Measurements from ENCODE around the gene TAF1B. TPM values are rescaled to one million over a fixed set of nuclear protein-coding genes. Genes with fewer than 3 reads are reported as not detected.
A peak's percentile ranks its signal among the peaks of the same experiment; 100 is the strongest.

TAF1B gene
- total RNA-seq, 1 donor from 2014 or later = 28.2 TPM

DNA sequence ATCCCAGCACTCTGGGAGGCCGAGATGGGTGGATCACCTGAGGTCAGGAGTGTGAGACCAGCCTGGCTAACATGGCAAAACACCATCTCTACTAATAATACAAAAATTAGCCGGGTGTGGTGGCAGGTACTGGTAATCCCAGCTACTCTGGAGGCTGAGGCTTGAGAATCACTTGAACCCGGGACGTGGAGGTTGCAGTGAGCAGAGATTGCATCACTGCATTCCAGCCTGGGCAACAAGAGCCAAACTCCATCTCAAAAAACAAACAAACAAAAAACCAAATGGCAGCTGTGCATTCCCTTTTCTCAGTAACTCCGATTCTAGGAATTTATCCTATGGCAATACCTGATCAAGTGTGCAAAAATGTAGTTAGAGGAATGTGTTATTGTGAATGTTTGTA lies 103.5 kb downstream of the TAF1B start:
- no peak overlapping the region for H3K4me3 Mint-ChIP-seq
- H3K27ac Mint-ChIP-seq = no peak overlapping the region
- no peak for DNase-seq (ENCODE audit: low spot score in 2 of 2, unreplicated experiment in 2 of 2)
- TF ChIP-seq, protein P1, sequence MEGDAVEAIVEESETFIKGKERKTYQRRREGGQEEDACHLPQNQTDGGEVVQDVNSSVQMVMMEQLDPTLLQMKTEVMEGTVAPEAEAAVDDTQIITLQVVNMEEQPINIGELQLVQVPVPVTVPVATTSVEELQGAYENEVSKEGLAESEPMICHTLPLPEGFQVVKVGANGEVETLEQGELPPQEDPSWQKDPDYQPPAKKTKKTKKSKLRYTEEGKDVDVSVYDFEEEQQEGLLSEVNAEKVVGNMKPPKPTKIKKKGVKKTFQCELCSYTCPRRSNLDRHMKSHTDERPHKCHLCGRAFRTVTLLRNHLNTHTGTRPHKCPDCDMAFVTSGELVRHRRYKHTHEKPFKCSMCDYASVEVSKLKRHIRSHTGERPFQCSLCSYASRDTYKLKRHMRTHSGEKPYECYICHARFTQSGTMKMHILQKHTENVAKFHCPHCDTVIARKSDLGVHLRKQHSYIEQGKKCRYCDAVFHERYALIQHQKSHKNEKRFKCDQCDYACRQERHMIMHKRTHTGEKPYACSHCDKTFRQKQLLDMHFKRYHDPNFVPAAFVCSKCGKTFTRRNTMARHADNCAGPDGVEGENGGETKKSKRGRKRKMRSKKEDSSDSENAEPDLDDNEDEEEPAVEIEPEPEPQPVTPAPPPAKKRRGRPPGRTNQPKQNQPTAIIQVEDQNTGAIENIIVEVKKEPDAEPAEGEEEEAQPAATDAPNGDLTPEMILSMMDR (IDR thresholded peaks at IDR 0.05; ENCODE audit: unreplicated experiment) = no peak
- no peaks in the 10 kb centered on the region for H3K9me3 Mint-ChIP-seq
- H3K36me3 Mint-ChIP-seq = no peaks in the 10 kb centered on the region
- peaks cover 30% of the 10 kb centered on the region for H3K27me3 Mint-ChIP-seq (ENCODE audit: low read depth)
- peaks cover 13% of the 10 kb centered on the region for H3K4me1 Mint-ChIP-seq

DNA sequence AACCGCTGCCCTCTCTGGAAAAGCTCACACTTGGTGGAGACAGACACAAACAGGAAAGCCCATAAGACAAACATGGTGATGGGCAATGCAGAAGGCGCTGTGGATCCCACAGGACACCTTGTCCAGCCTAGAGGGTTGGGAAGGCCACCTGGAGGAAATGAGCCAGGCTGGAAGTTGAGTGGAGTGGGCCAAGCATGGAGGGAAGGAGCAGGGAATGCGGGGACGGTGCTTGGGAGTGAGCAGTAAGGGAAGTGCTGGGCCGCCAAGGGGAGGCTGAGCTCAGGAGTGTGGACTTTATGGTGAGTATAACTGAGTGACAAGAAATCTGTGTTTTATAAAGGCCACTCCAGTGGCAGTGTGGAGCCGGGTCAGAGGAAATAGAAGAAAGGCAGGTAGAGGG lies 105.4 kb downstream of the TAF1B start:
- Mint-ChIP-seq H3K9me3 (no peaks in the 10 kb centered on the region), H3K27ac (no peak overlapping the region), H3K4me3 (peak overlapping the region; percentile 26), H3K36me3 (no peaks in the 10 kb centered on the region), H3K4me1 (peaks cover 17% of the 10 kb centered on the region), H3K27me3 (ENCODE audit: low read depth) (peaks cover 45% of the 10 kb centered on the region)
- DNase-seq (ENCODE audit: low spot score in 2 of 2, unreplicated experiment in 2 of 2) = no peak
- TF ChIP-seq, protein P1 (IDR thresholded peaks at IDR 0.05; ENCODE audit: unreplicated experiment) = no peak

DNA sequence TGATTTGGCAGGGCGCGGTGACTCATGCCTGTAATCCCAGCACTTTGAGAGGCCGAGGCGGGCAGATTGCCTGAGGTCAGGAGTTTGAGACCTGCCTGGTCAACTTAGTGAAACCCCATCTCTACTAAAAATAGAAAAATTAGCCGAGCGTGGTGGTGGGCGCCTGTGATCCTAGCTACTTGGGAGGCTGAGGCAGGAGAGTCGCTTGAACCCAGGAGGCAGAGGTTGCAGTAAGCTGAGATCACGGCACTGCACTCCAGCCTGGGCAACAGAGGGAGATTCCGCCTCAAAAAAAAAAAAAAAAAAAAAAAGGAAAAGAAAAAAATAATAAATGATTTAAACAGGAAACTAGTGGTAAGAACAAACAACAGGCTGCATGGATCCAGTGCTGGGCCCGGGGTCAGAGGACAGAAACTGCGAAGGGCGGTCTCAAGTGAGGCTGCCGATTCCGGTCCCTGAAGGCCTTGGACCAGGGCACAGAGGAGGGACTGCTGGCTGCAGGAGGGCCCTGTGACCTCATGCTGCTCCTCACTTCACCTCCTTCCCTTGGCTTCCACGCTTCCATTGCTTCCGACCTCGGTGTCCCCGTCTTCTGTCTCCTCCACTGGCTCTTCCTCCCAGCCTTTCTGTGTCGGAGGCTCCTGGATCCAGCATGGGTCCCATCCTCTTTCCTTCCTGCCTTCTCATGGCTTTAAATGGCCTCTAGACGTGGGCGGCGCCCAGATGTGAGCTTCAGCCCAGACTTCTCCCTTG lies 106.1 kb downstream of the TAF1B start:
- Mint-ChIP-seq H3K36me3 (no peaks in the 10 kb centered on the region), H3K4me3 (peak overlapping the region; percentile 78), H3K4me1 (peaks cover 24% of the 10 kb centered on the region), H3K27me3 (ENCODE audit: low read depth) (peaks cover 48% of the 10 kb centered on the region), H3K27ac (no peak overlapping the region), H3K9me3 (no peaks in the 10 kb centered on the region)
- TF ChIP-seq, protein P1 (IDR thresholded peaks at IDR 0.05; ENCODE audit: unreplicated experiment) = no peak
- DNase-seq (ENCODE audit: low spot score in 2 of 2, unreplicated experiment in 2 of 2) = no peak

DNA sequence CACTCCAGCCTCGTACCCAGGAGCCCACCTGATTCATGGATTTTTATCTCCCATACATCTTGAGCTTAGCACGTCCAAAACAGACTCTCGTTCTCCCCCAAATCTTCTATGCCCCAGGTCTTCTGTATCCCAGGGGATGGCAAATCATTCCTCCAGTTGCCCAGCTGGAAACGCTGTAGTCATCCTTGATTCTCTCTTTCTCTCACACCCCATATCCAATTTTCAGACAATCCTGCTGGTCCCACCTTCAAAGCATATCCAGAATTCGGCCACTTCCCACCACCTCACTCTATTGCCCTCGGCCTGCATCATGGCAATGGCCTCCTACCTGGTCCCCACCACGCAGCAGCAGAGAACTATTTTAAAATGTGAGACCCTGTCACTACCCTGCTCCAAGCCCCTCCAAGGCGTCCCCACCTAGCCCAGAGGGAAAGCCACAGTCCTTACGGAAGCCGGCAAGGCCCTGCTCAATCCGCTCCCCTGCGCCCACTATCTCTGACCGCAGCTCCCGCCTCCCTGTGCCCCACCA lies 106.8 kb downstream of the TAF1B start:
- no peak for DNase-seq (ENCODE audit: low spot score in 2 of 2, unreplicated experiment in 2 of 2)
- Mint-ChIP-seq H3K36me3 (no peaks in the 10 kb centered on the region), H3K4me1 (peaks cover 28% of the 10 kb centered on the region), H3K9me3 (no peaks in the 10 kb centered on the region), H3K4me3 (peak overlapping the region; percentile 78), H3K27ac (no peak overlapping the region), H3K27me3 (ENCODE audit: low read depth) (peaks cover 50% of the 10 kb centered on the region)
- TF ChIP-seq, protein P1 (IDR thresholded peaks at IDR 0.05; ENCODE audit: unreplicated experiment) = no peak

DNA sequence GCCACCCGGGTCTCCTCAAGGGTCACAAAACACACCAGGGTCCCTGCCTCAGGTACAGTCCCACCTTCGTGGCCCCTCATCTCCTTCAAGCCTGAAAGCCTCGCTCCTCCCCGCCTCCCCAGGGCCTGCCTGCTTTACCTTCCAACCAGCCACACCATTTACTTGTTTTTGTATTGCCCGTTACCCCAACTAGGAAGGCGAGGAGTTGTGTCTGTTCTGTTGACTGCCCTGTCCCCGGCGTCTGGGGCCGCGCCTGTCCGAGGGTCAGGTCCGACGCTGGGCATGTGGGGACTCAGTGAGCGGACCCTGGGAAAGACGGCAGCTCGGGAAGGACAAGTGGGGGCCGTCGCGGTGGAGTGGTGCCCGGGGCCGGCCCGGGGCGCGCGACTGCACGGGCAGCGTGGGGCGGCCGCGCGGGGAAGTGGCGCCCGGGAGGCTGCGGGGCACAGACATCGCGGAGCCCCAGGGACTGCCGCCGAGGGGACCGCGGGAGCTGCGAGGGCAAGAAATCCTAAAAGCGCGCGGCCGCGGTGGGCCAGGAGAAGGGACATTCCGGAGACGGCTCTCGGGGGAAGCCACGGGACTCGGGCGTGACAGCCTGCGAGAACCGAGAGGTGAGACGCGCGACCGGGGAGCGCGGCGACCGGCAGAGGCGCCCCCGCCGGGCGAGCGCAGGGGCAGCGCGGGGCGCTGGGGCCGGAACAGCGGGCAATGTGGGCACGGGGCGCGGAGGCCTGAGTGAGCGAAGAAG lies 107.4 kb downstream of the TAF1B start:
- Mint-ChIP-seq H3K9me3 (no peaks in the 10 kb centered on the region), H3K4me3 (peak overlapping the region; percentile 78), H3K27ac (peak overlapping the region; percentile 86), H3K27me3 (ENCODE audit: low read depth) (peaks cover 45% of the 10 kb centered on the region), H3K4me1 (peaks cover 28% of the 10 kb centered on the region), H3K36me3 (no peaks in the 10 kb centered on the region)
- peak; percentile 35 to 66 for DNase-seq (ENCODE audit: low spot score in 2 of 2, unreplicated experiment in 2 of 2)
- TF ChIP-seq, protein P1 (IDR thresholded peaks at IDR 0.05; ENCODE audit: unreplicated experiment) = no peak

All from mesothelial cell of epicardium (in vitro differentiated cells).